Right atrium auricular region (tissue), 2 donors: ENCODE results near the gene CLMP. TPM values are rescaled to one million over a fixed set of nuclear protein-coding genes. Genes with fewer than 3 reads are reported as not detected.
A peak's percentile ranks its signal among the peaks of the same experiment; 100 is the strongest.

ENCODE experiments used
- DNase-seq: peaks from one replicate; pipeline ENCODE4 v3.0.0-alpha.2; 2019; ENCODE audit warnings: low spot score
- H3K27ac ChIP-seq, 2 donors: fragments of 200-600 bp; sonication (generic); 1 replicate in 1 of 2; 2 replicates in 1 of 2; pipeline ENCODE4 v1.5.1; 2016 to 2019
- H3K27me3 ChIP-seq, 2 donors: fragments of 200-600 bp; sonication (generic); one replicate each; pipeline versions ENCODE4 v1.5.1 to v1.6.0; 2017 to 2019
- H3K36me3 ChIP-seq: fragments of 200-600 bp; sonication (generic); one replicate; pipeline ENCODE4 v1.5.1; 2016
- H3K4me1 ChIP-seq, 2 donors: fragments of 200-600 bp; sonication (generic); one replicate each; pipeline versions ENCODE4 v1.5.1 to v1.6.0; 2017 to 2019
- H3K4me3 ChIP-seq, 2 donors: fragments of 200-600 bp; sonication (generic); 1 replicate in 1 of 2; 2 replicates in 1 of 2; pipeline ENCODE4 v1.5.1; 2017 to 2019; ENCODE audit warnings: mild to moderate bottlenecking in 1 of 2, moderate library complexity in 1 of 2
- H3K9me3 ChIP-seq, 2 donors: fragments of 200-600 bp; sonication (generic); one replicate each; pipeline ENCODE4 v1.5.1; 2019
- CTCF ChIP-seq, 2 donors: fragments of 200-600 bp; sonication (generic); IDR thresholded peaks; one replicate each; pipeline ENCODE4 v1.5.1; 2019; ENCODE audit warnings: antibody characterized with exemption in 2 of 2
- total RNA-seq, 2 donors: library from RNA; depleted of rRNA; stranded (reverse); fragments of >200 nt; gene quantifications; one replicate each; pipeline ENCODE4 v1.1.0, GENCODE V29; 2016

CLMP gene
- total RNA-seq, 2 donors from 2014 or later = 8.4 to 34.3 TPM

- Histone ChIP-seq H3K4me1 (no peaks in the 10 kb centered on the region), H3K36me3 (no peaks in the 10 kb centered on the region), H3K27ac (no peak overlapping the region), H3K9me3 (no peaks in the 10 kb centered on the region), H3K27me3 (no peaks in the 10 kb centered on the region), H3K4me3 (no peak overlapping the region)
- peak; percentile 1 for DNase-seq
- TF ChIP-seq CTCF (IDR thresholded peaks at IDR 0.05) = no peak
These were observed 118.6 kb downstream of the CLMP start for GRCh38 chr11:123076484-123076883.

- Histone ChIP-seq H3K4me3 (no peak overlapping the region), H3K36me3 (no peaks in the 10 kb centered on the region), H3K27me3 (no peaks in the 10 kb centered on the region), H3K27ac (no peak overlapping the region), H3K4me1 (no peaks in the 10 kb centered on the region), H3K9me3 (no peaks in the 10 kb centered on the region)
- DNase-seq = peak; percentile 26
- no peak for TF ChIP-seq CTCF (IDR thresholded peaks at IDR 0.05)
These were observed 121.5 kb downstream of the CLMP start for GRCh38 chr11:123073343-123074057.

- Histone ChIP-seq H3K27me3 (no peaks in the 10 kb centered on the region), H3K4me3 (no peak overlapping the region), H3K4me1 (no peaks in the 10 kb centered on the region), H3K27ac (no peak overlapping the region), H3K9me3 (no peaks in the 10 kb centered on the region), H3K36me3 (no peaks in the 10 kb centered on the region)
- TF ChIP-seq CTCF (IDR thresholded peaks at IDR 0.05) = no peak
- DNase-seq = no peak
These were observed 122.3 kb downstream of the CLMP start for GRCh38 chr11:123072762-123073161.

- Histone ChIP-seq H3K36me3 (no peaks in the 10 kb centered on the region), H3K4me3 (no peak overlapping the region), H3K27me3 (no peaks in the 10 kb centered on the region), H3K4me1 (no peaks in the 10 kb centered on the region), H3K9me3 (no peaks in the 10 kb centered on the region), H3K27ac (no peak overlapping the region)
- DNase-seq = peak; percentile 53
- TF ChIP-seq CTCF (IDR thresholded peaks at IDR 0.05) = no peak
These were observed 122.7 kb downstream of the CLMP start for GRCh38 chr11:123072332-123072761.

- DNase-seq = no peak
- no peaks in the 10 kb centered on the region for H3K36me3 ChIP-seq
- H3K27ac ChIP-seq = peak overlapping the region; percentile 12 to 19
- TF ChIP-seq CTCF (IDR thresholded peaks at IDR 0.05) = no peak
- no peaks in the 10 kb centered on the region for H3K4me1 ChIP-seq
- H3K27me3 ChIP-seq = no peaks in the 10 kb centered on the region
- H3K9me3 ChIP-seq = no peaks in the 10 kb centered on the region
- peak overlapping the region in 1 of 2 donors; percentile 0 for H3K4me3 ChIP-seq
These were observed 124.9 kb downstream of the CLMP start for GRCh38 chr11:123069908-123070821.
